GM19043 (cell line): ENCODE data around the gene BLOC1S1.

Experiments used
- ATAC-seq: cut with Tn5 transposase; IDR thresholded peaks from one replicate; pipeline ENCODE4 v1.9.1; 2021; ENCODE audit warnings: low read depth; ENCODE audit not compliant: unreplicated experiment

The BLOC1S1 gene

DNA sequence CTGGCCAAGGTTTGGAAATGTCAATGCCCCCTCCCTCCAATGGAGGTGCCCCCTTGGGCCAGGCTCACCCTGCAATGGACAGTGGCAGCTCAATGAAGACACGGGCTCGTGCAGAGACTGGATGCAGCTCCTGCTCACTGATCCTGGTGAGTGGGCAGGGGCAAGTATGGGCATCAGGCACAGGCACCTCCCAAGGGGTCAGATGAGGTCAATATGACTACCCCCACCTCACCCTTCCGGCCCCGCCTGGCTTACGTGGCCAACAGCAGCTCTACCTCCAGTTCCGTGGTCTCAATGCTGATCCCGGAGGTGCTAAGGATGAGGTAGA lies 21.7 kb upstream of the BLOC1S1 start:
- no peak for ATAC-seq

DNA sequence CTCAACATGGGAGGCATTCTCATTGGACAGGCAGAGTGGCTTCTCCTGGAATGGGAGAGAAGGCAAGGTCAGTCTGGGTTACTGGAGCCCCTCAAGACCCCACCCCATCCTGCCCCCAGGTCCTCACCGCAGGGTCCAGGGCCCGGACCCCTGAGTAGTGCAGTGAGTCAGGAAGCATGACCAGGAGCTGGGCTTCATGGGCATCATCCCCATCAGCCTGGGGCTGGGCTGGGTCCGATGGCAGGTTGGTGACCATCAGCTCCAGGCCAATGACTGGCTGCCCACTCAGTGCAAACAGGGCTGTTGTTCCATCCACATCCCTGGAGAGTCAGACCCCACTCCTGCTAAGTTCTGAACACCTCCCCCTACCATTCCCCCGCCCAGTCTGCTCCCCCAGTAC lies 21.2 kb upstream of the BLOC1S1 start:
- ATAC-seq, result no peak

DNA sequence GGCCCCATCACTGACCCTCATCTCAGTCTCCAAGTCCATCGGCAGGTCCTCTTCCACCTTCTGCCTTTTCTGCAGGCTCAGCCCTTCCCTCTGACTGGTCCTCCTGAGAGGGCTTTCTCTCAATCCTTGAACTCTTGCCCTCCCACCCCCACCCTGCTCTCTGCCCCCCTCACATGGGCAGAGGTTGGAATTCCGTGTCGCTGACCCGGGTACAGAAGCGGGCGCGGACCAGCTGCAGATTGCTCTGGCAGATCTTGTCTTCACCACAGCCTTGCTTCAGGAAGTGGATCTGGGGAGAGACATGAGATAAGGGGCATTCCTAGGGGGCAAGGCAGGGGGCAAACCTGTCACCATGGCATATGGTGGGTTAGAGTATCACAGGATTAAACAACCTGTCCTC lies 20.5 kb upstream of the BLOC1S1 start:
- ATAC-seq, result no peak

DNA sequence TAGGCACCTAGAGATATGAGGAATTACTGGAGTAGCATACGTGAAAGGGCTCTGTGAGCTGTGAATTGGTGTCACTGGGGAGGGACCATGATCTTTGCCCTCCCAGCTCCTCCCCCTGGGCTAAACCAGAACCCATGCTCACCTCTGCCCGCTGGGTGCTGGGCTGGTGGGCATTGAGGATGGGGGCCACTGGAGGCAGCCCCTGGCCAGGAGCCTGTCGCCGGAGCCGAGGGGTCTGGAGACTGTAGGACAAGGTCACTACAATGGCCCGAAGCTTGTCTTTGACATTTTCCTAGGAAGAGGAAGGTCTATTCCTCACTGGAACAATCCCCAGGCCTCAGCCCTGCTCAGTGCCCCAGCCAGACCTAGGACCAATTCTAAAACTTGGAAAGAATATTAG lies 19.7 kb upstream of the BLOC1S1 start:
- ATAC-seq, result no peak

DNA sequence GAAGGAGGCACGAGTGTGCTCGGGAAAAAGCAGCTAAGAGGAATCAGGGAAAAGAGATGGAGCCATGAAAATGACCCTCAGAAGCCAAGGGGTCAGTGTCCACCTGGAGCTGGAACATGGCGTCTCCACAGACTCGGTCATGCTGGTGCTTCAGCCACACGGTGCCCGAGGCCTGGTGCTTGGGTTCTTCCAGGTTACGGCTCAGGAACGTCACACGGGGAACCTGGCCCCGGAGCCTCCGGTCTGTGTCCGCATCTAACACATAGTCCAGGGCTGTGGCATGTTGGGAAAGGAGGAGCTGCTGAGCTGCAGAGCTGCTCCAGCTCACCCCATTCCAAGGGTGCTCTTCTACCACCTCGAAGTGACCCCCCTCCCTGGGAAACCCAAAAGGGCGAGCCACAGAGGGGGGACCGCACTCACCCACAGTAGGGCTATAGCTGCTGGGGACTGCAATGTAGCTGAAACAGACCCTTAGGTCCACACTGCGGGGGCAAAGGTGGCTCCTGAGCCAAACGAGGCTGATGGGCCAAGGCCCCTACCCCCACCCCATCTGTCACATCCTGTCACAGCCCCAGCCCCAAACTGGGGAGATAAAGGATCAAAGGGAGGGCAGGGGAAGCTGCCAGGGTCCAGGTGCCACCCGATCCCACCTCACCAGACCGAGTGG lies 18.9 kb upstream of the BLOC1S1 start:
- no peak for ATAC-seq

DNA sequence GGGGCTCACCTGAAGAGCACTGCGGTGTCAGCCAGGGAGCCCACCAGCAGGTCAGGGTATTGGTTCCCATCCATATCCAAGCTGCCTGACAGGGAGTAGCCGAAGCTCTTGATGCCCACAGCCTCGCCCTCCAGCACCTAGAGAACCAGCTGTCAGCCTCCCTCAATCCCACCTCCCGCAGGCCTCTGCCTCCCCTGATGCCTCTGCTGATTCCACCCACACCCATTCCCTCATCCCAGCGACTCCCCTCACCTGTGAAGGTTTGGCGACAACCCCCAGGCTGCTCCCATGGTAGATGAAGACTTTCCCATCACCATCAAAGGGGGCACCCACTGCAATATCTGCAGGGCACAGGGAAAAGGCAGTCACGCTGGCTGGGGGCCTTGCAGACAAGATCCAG lies 18.2 kb upstream of the BLOC1S1 start:
- no peak for ATAC-seq

DNA sequence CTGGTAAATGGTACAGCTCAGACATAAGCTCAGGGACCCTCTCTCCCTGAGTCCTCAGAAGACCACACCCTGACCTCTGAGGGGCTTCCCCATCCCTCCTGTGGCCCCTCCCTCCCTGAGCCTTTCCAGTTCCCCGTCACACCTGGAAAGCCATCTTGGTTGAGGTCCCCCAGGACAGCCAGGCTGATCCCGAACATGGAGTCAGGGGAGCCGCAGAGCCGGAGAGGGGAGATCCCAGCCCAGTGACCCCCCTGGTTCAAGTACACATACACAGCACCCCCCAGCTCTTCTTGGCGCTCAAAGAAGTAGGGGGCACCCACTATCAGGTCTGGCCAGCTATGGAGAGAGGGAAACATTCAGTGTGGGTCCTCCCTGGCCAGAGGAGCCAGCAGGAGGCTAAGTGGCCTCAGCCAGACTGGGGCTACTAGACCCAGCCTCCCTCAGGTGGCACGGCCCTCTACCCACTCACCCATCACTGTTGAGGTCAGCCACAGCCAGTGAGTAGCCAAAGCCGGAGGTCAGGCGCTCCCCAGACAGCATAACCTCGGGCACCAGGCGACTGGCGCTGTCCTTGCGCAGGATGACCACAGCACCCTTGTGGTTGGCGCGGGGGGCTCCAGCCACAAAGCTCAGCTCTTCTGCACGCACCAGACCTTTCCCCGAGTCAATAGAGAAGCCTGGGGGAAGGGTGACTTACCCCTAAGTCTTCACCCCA lies 17.4 kb upstream of the BLOC1S1 start:
- ATAC-seq, result no peak

DNA sequence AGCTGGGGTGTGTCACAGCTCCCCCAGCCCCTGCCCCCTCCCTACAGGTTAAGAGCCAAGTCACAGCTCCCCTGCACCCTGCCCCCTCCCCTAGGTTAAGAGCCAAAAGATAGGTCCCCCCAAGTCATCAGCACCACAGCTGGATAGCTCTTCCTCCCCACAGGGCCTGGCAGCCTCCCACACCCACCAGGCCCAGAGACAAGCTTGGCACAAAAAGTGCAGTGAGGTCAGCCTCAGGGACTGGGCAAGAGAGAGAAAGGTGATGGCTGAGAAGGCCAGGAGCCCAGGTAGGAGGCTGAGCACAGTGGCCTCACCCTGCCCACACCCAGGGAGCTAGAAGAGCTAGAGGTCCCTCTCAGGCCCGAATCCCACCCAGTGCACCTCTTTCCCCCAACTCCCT lies 16.9 kb upstream of the BLOC1S1 start:
- no peak for ATAC-seq

DNA sequence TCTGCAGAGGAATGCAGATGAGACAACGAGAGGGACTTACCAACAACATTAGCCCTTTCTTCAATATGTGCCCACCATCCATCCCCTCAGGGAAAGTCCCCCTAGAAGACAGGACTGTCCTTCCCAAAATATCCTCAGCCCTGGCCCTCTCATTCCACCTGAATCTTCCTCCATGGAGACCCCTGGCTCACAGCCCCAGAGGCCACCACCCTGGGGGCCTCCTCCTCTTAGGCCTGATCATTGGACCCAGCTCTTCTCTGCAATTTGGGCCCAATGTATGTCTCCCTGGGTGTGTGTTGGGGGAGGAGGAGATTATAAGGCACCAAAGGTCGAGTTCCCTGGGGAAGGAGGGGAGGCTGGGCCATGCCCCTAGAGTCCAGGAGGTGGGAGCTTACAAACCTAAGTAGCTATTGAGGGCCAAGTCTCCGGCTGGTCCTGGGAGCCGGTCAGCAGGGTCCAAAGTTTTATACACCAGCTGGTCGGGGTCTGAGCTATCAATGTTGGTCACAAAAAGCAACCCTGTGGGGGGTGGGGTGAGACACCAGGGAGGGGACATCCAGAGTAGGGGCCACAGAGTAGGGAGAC lies 16.3 kb upstream of the BLOC1S1 start:
- ATAC-seq, result no peak

DNA sequence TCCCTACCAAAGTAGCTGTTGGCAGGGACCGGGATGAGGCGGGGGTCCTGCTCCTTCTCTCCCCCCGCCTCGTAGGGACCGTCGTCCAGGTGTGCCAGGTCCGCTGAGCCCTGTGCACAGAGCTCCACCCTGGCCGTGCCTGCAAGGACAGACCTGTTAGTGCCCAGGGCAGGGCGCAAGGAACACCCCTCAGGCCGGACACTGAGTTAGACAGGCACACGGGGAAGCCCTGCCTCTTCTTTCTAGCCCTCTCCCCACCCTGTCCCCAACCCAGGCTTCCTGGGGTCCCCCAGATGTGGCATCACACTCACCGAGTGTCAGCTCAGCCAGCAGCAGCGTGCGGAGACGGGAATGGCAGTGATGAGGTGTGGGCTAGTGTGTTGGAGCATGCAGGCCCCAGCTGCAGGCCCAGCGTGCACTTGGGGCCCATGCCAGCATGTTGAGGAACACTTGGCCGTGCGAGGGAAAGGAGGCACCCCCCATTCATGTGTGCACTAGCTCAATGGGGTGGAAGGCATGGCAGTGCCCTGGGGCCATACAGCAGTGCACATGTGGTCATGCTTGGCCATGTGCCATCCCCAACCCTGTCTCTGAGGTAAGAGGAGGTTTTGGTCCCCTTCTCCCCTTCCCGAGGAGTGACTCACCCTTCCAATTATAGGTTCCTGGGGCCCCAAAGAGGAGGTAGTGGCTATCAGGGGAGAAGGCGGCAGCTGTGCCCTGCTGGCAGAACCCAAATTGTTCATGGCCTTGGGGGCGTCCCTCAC lies 15.4 kb upstream of the BLOC1S1 start:
- no peak for ATAC-seq

DNA sequence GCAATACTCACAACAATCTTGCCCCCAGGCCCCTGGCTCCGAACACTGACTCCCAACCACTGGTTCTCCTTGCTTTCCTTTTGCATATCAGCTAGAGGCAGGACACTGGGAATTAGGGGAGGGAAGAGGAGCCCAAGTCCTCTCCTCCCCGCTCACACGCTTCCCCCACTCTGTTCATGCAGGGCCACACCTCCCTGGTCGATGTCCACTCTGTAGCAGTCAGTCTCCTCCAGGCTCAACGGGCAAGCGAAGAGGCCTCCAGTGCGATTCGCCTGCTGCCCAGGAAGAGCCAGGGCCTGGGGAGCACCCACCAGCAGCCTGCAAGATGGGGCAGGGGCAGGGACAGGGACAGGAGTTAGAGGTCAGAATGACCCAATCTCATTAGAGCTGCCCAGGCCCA lies 13.0 kb upstream of the BLOC1S1 start:
- no peak for ATAC-seq

DNA sequence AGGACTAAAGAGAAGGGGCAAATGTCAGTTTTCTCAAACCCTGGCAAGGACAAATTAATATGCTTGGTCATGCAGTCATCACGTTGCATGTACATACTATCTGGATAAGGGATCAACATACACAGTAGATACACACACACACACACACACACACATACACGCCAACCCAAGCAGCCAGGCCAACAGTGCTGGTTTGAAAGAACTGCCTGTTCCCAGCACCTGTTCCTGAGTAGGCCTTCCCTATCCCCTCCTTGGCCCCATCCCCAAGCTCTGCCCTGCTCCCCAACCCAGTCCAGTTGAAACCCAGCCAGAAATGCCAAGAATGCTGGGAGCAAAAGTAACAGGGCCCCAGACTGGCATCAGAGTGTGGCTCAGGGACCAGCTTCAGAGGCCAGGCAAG lies 12.6 kb upstream of the BLOC1S1 start:
- ATAC-seq, result no peak

DNA sequence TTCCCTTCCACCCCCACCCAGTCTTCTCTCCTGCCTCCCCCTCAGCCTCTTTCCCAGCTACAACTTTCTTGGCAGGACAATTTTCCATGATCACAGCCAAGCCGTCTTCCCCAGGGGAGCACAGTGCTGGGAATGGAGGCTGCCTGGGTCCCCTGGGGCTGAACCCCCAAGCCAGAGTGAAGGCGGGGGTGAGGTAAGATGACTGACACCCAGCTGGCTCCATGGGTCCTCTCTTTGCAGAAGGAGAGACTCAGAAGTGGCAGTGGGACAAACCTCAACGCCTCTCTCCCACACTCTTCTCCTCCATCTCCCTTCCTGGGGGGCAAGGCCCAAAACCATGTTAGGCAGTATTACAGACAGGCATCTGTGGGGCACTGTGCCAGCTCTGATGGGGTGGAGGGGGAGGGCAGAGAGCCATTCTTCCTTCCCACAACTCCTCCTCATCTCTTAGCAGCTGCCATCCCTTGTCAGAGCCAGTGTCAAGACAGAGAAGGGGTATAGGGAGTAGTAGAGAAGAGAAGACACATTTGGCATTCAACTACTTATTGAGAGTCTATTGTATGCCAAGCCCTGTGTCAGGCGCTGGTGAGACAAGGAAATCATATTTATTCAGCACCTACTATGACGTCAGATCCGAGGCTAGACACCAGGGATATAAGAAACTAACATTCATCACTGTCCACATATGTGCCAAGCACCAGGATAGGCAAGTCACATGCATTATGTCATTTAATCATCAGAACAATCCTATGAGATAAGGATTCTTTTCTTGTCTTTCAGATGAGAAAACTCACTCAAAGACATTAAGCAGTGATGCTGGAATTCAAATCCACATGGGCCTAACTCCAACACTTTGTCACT lies 11.7 kb upstream of the BLOC1S1 start:
- no peak for ATAC-seq

DNA sequence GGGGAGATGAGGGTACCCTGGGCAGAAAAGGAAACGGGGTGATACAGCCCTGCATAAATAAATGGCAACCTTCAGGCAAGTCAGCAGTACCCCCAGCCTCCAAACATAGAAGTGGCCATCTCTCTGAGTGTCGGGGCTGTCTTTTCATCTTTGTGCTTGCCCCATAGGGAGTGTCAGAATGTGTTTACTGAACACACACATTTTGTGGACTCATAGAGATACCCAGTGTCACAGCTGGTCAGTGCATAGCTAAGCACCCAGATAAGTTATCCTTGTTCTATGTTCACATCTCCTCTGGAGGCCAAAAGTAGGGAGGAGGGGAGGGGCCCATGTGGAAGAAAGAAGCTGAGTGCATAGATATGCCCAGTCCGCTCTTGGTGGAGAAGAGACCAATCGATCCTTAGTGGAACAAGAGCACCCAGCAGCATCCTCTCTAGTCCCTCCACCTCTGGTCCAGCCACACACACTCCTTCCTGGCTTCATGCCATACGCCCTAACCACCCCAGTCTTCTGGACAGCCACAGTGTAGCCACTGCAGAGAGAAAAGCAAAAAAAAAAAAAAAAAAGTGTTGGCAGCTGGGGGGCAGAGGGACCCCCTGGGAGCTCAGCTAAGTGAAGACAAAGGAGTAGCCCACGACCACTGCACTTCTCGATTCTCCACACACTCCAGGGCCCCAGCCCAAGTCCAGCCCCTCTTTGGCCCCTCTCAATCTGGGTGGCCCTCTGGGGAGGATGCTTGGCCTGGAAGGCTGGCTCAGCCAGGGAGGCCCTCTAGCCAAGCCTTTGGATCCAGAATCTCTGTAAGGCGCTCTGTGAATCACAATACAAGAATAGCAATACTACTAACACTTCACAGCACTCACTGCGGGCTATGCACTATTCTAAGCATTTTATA lies 10.8 kb upstream of the BLOC1S1 start:
- no peak for ATAC-seq

DNA sequence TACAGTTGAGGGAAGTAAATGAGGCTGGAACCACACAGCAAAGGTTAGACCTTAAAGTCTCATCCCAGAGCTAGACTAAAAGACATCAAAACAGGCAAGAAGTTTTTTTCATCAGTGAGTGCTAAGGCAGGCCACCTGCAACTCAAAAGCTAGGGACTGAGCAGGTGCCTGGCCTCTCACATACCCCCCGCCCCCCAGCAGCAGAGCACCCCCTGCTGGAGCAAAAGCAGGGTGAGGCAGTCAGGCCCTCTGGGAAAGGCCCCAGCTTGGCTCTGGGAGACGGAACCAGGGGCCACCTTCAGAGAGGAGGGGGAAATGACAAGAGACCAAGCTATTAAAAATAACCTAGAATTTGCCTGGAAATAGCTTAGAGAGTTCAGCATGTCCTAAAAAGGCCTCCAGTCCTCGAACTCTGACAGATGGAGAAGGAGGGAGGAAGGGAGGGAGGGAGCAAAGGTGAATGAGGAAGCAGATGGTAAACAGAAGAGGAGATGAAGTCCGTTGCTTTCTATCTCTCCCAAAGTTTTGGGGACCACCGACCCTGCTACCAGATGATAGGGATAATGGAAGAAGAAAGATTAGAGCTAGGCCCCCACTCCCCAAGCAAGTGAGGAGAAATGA lies 10.0 kb upstream of the BLOC1S1 start:
- no peak for ATAC-seq

DNA sequence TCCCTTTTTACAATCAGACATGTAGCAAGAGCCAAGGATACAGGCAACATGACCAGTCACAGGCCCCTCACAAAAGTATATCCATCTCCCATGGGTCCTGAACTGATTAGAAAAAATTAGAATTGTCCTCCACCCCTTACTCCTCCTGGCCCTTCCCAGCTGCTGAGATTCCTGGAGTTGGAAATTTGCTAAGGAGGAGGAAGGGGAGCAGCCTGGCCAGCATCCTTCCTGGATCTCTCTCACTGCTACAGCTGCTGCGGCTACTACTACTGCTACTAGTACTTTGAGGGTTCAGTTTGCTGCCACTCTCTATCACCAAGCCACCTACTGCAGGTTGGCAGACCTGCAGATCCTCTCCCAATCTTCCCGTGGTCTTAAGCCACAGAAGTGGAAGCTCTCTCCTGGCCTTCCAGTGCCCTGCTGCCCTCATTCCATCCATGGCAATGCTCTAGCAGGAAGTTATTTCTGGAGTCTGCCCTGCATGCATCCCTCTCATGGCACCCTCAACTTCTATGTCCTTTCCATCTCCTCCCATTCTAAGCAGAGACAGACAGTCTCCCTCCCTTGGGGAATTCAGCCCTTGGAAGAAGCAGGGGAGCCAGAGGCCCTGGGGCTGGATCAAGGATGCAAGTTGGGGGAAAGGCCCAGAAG lies 9.2 kb upstream of the BLOC1S1 start:
- no peak for ATAC-seq

DNA sequence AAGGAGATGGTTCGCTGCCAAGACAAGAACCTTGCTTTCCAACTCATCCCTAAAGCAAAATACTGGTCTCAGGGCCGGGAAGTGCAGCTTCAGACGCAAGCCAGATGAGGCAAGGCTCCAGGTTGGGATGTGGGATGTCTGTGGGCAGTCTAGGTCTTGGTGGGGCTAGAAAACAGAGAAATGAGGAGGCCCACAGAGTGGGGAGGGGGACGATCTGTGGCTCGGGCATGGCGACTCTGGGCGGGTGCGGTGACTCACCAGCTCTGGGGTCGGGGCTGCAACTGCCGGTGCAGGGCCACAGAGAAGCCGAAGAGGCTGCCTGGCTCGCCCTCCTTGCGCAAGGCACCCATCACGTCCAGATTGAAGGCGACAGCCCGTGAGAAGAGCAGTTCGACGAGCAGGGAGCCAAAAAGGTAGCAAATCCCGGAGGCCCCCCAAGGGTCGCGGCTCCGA lies 8.6 kb upstream of the BLOC1S1 start:
- no peak for ATAC-seq

DNA sequence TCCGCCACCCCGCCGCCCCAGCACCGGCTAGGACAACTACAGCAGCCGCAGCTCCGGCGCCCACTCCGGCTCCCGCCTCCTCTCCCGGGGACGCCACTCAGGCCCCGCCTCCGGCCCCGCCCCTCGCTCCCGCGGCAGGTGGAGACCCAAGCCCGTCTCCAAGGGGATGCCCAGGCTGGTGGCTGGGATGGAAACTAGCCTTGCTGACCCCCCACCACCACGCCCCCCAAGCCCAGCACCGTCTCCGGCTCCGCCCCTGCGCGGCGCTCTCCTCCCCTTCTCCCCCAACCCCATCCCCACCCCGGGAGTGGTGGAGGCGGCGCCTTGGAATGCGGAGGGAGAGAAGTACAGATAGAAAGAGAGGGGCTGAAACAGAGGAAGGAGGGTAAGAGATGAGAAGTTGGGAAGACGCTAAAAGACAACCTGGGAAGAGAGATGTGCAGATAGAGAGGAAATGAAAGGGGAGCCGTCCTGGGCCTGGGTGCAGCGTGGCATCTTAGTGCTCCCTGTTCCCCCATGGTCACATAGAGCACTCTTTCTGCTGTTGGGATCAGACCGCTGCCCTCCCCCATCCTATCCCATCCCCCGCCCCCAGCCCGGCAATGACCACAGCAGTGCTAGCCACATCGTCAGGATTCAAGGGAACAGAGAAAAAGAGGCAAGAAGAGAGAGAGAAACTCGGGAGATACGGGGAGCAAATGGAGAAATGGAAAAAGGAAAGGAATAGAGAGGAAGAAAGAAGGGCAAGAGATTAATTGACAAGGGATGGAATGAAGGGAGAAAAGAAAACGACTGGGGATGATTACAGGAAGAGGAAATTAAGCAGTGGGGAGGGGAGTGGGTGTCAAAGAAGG lies 7.8 kb upstream of the BLOC1S1 start, which contains the start of gene ITGA7:
ITGA7 (minus strand) TSS at position 64 of the 854 bp plus-strand sequence. CDS start 222 bp downstream, outside the sequence.
- ATAC-seq, result peak; percentile 58
